ENCODE data around the gene IQGAP3. TPM values are rescaled to one million over a fixed set of nuclear protein-coding genes. Genes with fewer than 3 reads are reported as not detected.

Gene IQGAP3
- total and polyA plus RNA-seq, 2 donors (not counting 1 experiment from before 2014, with no cell fraction given): 2.7 to 16.0 TPM

DNA sequence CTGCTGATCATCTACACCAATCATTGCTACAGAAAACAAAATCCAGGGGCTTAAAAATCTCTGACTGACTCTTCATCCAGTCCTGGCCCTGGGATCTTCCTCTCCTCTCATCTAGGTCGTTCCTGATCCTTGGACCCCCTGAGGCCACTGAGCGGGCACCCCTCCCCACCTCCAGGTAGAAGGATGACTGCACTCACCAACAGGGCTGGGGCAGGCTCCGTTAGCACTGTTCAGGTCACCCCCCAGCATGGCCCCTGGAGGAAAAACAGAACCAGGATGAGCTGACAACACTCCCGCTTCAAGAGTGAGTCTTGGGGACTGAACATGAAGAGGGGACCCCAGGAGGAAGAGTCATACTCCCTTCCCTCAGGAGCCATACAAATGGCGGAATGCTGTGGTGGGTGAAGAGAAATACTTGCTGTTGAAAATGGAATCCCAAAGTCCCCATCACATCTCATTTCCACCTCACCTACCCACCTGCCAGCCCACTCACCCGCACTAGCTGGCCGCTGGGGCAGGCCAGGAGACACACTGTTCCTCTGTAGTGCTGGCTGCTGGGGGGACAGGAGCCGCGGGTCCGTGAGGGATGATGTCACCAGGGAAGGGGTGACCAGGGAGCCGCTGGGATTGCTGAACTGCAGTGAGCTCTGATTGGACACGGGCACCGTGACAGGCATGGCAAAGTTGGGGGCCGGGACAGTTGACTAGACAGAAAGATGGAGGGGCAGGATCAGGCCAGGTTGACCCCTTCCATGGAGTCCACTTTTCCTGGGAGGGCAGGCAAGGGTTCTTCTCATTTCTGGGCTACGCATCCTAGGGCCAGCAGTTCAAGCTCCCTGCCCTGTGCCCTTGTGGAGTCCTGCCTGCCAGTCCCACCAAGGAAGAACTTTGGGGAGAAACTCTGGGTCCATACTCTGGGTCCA, 93.0 kb downstream of the IQGAP3 start:
- Histone ChIP-seq H3K27me3 (ENCODE audit: control insufficient read depth, insufficient read depth, low read length) (no peaks in the 10 kb centered on the region), H3K4me2 (ENCODE audit: extremely low read depth, insufficient read depth, low read length) (no peak overlapping the region), H4K20me1 (ENCODE audit: control insufficient read depth, extremely low read depth, insufficient read depth, low read length) (peaks cover 4% of the 10 kb centered on the region), H3K27ac (ENCODE audit: insufficient read depth, low read length) (peak overlapping the region; percentile 47), H3K79me2 (ENCODE audit: control insufficient read depth, insufficient read depth, low read length) (peaks cover 15% of the 10 kb centered on the region), H3K36me3 (ENCODE audit: control insufficient read depth, insufficient read depth, low read length) (peaks cover 42% of the 10 kb centered on the region), H3K4me3 (replicated peaks in 1 of 4; ENCODE audit: control extremely low read depth in 1 of 4, insufficient read depth in 1 of 4, low read depth in 3 of 4, low read length in 4 of 4) (no peak overlapping the region), H3K9ac (ENCODE audit: insufficient read depth, low read length) (no peak overlapping the region), H3K4me1 (ENCODE audit: control insufficient read depth, extremely low read depth, insufficient read depth, low read length) (peaks cover 31% of the 10 kb centered on the region), H3K9me3 (ENCODE audit: control insufficient read depth, insufficient read depth, low read depth, low read length) (no peaks in the 10 kb centered on the region), H2AFZ (ENCODE audit: low read length) (no peak overlapping the region)
- no peak for DNase-seq (ENCODE audit: low read depth in 2 of 2)
- TF ChIP-seq CTCF (conservative IDR thresholded peaks at IDR 0.05 in 1 of 2, IDR thresholded peaks at IDR 0.05 in 1 of 2; ENCODE audit: low read depth in 1 of 2, low read length in 2 of 2): no peak
- TF ChIP-seq EZH2 (IDR thresholded peaks at IDR 0.05; ENCODE audit: low read length, missing control alignments): no peak

DNA sequence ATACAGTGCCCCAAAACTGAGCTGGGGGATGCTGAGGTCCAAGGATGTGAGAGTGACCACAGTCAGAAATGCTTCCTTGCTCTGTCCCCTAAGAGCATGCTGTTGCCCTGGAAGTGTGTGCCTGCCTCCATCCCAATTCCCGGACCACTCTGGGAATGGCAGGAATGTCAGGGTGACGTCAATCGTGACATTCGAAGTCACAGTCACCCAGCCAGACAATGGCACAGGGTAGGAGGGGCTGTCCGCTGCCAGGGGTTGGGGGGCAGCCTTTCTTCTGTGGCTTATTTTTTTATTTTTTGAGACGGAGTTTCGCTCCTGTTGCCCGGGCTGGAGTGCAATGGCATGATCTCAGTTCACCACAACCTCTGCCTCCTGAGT, 94.1 kb downstream of the IQGAP3 start:
- peaks cover 6% of the 10 kb centered on the region for H3K79me2 ChIP-seq (ENCODE audit: control insufficient read depth, insufficient read depth, low read length)
- no peak overlapping the region for H3K4me2 ChIP-seq (ENCODE audit: extremely low read depth, insufficient read depth, low read length)
- H2AFZ ChIP-seq (ENCODE audit: low read length): no peak overlapping the region
- H3K4me3 ChIP-seq (replicated peaks in 1 of 4; ENCODE audit: control extremely low read depth in 1 of 4, insufficient read depth in 1 of 4, low read depth in 3 of 4, low read length in 4 of 4): no peak overlapping the region
- DNase-seq (ENCODE audit: low read depth in 2 of 2): no peak
- no peaks in the 10 kb centered on the region for H3K27me3 ChIP-seq (ENCODE audit: control insufficient read depth, insufficient read depth, low read length)
- H4K20me1 ChIP-seq (ENCODE audit: control insufficient read depth, extremely low read depth, insufficient read depth, low read length): no peaks in the 10 kb centered on the region
- peak overlapping the region; percentile 97 for H3K27ac ChIP-seq (ENCODE audit: insufficient read depth, low read length)
- no peak overlapping the region for H3K9ac ChIP-seq (ENCODE audit: insufficient read depth, low read length)
- TF ChIP-seq EZH2 (IDR thresholded peaks at IDR 0.05; ENCODE audit: low read length, missing control alignments): no peak
- TF ChIP-seq CTCF (conservative IDR thresholded peaks at IDR 0.05 in 1 of 2, IDR thresholded peaks at IDR 0.05 in 1 of 2; ENCODE audit: low read depth in 1 of 2, low read length in 2 of 2): no peak
- peaks cover 31% of the 10 kb centered on the region for H3K4me1 ChIP-seq (ENCODE audit: control insufficient read depth, extremely low read depth, insufficient read depth, low read length)
- H3K9me3 ChIP-seq (ENCODE audit: control insufficient read depth, insufficient read depth, low read depth, low read length): no peaks in the 10 kb centered on the region
- peaks cover 51% of the 10 kb centered on the region for H3K36me3 ChIP-seq (ENCODE audit: control insufficient read depth, insufficient read depth, low read length)

DNA sequence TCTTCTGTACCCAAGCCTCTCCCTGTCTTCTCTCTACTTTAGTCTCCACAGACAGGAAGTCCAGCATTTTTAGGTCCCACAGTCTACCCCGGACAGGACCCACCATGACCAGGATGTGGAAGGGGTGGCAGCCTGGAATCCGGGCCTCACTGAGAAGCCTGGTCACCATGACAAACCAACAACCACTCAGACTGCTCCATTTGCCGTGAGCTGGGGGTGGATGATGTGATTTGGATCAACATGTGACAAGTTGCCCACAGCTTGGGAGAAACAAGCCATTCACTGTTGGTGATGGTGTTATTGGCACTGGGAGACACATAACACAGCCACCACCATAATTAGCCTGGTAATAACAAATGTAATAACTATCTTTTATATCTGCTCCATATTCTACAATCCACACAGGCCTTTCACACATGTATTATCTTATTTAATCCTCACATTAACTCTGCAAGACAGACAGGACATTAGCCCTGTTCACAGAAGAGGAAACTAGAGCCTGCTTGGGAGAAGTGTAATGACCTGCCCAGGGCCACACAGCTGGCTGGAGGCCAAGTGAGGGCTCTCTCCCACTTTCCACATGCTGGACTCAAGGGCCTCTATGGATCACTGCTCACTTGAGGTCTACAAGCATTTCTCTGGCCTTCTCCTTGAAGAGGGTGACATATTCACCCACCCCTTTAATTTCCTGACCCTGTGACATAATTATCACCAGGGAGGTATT, 94.7 kb downstream of the IQGAP3 start:
- Histone ChIP-seq H4K20me1 (ENCODE audit: control insufficient read depth, extremely low read depth, insufficient read depth, low read length) (no peaks in the 10 kb centered on the region), H3K27ac (ENCODE audit: insufficient read depth, low read length) (peak overlapping the region; percentile 97), H3K9me3 (ENCODE audit: control insufficient read depth, insufficient read depth, low read depth, low read length) (no peaks in the 10 kb centered on the region), H3K27me3 (ENCODE audit: control insufficient read depth, insufficient read depth, low read length) (no peaks in the 10 kb centered on the region), H3K79me2 (ENCODE audit: control insufficient read depth, insufficient read depth, low read length) (peaks cover 2% of the 10 kb centered on the region), H3K4me3 (replicated peaks in 1 of 4; ENCODE audit: control extremely low read depth in 1 of 4, insufficient read depth in 1 of 4, low read depth in 3 of 4, low read length in 4 of 4) (no peak overlapping the region), H3K4me2 (ENCODE audit: extremely low read depth, insufficient read depth, low read length) (peak overlapping the region; percentile 32), H2AFZ (ENCODE audit: low read length) (no peak overlapping the region), H3K4me1 (ENCODE audit: control insufficient read depth, extremely low read depth, insufficient read depth, low read length) (peaks cover 31% of the 10 kb centered on the region), H3K36me3 (ENCODE audit: control insufficient read depth, insufficient read depth, low read length) (peaks cover 51% of the 10 kb centered on the region), H3K9ac (ENCODE audit: insufficient read depth, low read length) (peak overlapping the region; percentile 45)
- no peak for TF ChIP-seq EZH2 (IDR thresholded peaks at IDR 0.05; ENCODE audit: low read length, missing control alignments)
- TF ChIP-seq CTCF (conservative IDR thresholded peaks at IDR 0.05 in 1 of 2, IDR thresholded peaks at IDR 0.05 in 1 of 2; ENCODE audit: low read depth in 1 of 2, low read length in 2 of 2): no peak
- DNase-seq (ENCODE audit: low read depth in 2 of 2): no peak
